Renal pelvis (tissue), 4 donors: ENCODE results near the gene ITM2B. TPM values are rescaled to one million over a fixed set of nuclear protein-coding genes. Genes with fewer than 3 reads are reported as not detected.
A peak's percentile ranks its signal among the peaks of the same experiment; 100 is the strongest.

Experiments used
- DNase-seq: peaks from one replicate; pipeline ENCODE4 v3.0.0-alpha.2; 2013
- polyA plus RNA-seq, 3 donors: library from polyadenylated mRNA; unstranded; fragments of 120-200 nt; gene quantifications; one replicate each; pipeline ENCODE4 v1.2.1, GENCODE V29; 2013; ENCODE audit not compliant: insufficient read length in 3 of 3

ITM2B gene
- polyA plus RNA-seq, 3 donors, result 1,188 to 1,319 (median 1,245) TPM

DNA sequence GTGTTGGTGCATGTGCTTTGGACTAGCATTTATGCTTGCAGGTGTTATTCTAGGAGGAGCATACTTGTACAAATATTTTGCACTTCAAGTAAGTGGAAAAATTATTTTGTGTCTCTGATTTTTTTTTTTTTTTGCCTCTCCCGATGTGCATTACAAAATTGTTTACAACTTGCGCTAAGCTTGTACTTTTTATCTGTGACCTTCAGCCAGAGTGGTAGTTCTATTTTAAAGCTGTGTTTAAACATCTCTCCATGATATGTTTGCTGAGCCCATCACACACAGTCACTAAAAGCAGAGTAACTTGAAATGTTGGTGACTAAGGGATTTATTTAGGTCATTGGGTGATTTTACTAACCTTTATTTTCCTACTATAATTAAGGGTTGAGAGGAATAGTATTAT lies 20.8 kb downstream of the ITM2B start:
- DNase-seq, result no peak

DNA sequence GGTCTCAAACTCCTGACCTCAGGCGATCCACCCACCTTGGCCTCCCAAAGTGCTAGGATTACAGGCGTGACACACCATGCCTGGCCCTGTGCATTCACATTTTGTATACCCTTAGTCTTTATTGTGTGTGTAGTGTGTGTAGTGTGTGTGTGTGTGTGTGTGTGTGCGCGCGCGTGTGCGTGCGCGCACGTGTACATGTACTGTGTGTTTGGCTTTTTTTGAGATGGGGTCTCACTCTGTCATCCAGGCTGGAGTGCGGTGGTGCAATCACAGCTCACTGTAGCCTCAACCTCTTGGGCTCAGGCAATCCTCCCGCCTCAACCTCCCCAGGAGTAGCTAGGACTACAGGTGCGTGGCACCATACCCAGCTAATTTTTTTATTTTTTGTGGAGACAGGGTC lies 22.1 kb downstream of the ITM2B start:
- no peak for DNase-seq

DNA sequence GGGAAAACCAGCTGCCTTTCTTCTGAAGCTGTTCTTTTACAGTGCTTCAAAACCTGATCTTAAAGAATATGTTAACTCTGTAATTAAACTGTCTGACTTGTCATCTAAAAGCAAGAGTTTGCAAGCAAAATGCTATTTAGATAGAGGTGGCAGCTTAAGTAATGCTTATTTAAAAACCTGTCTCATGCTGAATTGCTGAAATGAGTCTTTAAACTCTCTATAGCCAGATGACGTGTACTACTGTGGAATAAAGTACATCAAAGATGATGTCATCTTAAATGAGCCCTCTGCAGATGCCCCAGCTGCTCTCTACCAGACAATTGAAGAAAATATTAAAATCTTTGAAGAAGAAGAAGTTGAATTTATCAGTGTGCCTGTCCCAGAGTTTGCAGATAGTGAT lies 22.9 kb downstream of the ITM2B start:
- no peak for DNase-seq

GRCh38 chr13:48258002-48258401 lies 25.0 kb downstream of the ITM2B start:
- DNase-seq, result no peak

DNA sequence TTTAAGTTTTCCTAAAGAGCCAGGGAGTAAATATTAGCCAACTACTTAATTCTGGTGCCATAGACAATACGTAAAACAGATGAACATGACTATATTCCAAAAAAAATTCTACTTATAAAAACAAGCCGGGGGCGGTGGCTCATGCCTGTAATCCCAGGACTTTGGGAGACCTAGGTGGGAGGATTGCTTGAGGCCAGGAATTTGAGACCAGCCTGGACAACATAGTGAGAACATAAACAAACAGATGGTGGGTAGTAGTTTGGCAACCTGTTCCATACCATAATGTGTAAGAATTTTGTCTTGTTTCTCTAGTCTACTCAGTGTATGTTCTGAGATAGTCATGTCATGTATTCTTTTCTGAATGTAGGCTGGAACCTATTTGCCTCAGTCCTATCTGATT lies 25.4 kb downstream of the ITM2B start:
- no peak for DNase-seq

GRCh38 chr13:48260970-48261369 lies 28.0 kb downstream of the ITM2B start:
- no peak for DNase-seq

DNA sequence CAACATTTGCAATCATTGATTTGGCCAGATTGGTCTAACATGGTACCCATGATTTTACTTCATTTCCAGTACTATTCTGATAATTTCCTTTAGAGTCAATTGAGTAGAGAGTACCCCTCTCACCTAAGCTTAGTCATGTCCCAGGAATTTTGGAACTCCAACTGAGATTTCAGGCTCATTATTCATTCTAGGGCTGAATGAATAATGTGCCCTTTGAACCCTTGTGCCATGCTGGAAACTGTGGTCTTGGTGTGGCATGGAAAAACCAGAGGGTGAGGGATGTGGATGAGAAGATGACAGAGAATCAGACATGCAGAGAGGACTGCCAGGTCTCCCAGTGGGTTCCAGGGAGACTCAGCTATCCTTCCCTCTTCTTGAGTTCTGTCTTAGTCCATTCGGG lies 30.2 kb downstream of the ITM2B start:
- DNase-seq, result no peak

GRCh38 chr13:48264058-48264457 lies 31.1 kb downstream of the ITM2B start:
- no peak for DNase-seq

DNA sequence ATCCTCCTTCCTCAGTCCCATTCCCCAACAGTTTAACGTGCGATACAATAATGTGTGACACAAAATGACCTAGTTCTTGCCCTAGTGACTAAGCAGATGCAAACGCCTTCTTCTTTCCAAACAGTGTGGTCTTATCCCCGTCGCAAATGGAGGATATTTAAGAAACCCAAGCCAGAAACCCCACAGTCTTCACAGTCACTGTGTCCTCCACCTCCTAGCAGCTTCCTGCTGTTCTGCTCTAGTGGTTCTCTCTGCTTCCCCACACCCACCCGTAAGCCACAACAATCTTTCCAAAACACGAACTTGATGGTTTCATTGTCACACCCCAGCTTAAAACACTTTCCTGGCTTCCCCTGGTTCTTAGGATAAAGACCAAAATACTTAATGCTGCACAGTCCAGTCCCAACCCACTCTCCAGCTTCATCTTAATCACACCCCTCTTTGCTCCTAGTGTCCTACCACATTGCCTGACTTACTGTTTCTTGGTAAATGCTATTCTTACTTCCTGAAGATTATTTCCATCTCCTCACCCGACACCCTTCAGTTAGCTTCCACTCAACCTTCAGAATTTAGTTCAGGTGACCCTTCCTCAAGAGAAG lies 32.3 kb downstream of the ITM2B start:
- no peak for DNase-seq

DNA sequence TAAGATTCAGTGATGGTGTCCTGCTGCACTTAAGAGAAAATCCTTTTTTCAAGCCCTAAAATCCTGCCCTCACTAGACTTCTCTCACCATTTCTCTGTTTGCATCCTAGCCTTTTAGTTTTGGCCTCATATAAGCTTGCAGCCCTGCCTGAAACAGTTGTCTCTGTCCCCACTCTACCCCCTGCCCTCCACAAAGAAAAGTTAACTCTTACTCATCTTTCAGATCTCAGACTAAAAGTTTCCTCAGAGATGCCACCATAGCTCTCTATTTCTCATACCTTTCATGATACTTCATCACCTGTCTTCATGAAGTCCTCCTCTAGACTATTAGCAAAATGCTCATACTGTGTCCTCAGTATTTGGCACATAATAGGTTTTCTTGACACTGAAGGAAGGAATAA lies 33.1 kb downstream of the ITM2B start:
- DNase-seq, result no peak

DNA sequence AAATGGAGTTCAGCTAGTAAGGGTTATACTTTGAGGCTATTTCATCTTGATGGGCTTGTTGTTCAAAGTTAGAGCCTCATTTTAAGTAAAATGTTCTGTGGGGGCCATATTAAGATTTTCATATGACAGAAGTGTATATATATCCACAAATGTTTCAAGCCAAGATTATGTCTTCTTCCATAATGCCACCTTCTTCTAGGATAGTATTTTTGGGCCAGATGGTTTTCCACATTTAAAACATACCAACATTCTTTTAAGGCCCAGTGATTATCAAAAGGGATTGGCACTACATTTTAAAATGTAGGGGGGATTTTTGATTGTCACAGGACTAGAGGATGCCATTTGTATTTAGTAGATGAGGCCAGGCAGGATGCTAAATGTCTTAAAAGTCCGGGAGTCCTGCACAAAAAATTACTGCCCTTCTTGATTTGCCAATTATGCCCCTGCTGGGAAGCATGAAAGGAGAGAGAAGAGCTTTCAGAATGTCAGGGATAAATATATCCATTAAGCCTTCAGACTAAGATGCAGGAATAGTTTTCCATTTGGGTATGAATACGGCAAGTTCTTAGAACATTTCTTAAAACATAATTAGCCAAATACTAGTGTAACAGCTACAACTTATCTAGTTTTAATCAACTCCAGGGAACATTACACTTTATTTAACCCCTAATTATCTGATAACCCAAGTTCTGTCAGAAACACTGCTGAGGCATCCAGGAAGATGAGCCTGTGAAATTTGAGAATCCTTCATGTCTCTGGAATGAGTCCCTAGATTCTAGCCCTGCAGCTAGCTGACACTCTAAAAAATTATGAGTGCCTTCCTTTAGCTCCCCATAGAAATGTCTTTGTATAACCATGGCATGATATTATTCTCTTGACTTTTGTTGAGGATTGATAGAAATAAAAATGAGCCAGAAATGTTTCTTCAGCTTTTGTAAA lies 34.0 kb downstream of the ITM2B start:
- no peak for DNase-seq

- DNase-seq, result no peak
Observed at GRCh38 chr13:48268019-48268418, 35.0 kb downstream of the ITM2B start.

GRCh38 chr13:48273346-48273745 lies 40.3 kb downstream of the ITM2B start:
- no peak for DNase-seq

GRCh38 chr13:48275507-48275906 lies 42.5 kb downstream of the ITM2B start:
- no peak for DNase-seq

- no peak for DNase-seq
Observed at GRCh38 chr13:48278806-48279205, 45.8 kb downstream of the ITM2B start.

DNA sequence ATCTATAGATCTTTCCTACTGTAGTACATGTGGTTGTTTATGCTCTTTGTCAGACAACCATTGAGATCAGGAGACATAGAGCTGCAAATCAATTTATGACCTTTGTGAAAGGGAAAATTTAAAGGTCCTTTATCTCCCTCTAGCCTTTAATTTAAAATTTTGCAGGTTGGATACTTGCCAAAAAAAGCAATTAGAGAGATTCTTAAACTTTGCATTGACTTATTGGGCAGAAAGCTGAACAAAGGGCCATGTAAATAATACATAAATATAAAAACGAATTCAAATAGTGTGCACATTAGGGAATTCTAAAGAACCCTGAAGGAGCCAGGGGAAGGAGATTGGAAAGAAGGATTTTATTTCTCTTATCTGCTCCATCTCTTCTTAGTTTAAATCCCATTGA lies 48.5 kb downstream of the ITM2B start:
- peak; percentile 17 for DNase-seq

DNA sequence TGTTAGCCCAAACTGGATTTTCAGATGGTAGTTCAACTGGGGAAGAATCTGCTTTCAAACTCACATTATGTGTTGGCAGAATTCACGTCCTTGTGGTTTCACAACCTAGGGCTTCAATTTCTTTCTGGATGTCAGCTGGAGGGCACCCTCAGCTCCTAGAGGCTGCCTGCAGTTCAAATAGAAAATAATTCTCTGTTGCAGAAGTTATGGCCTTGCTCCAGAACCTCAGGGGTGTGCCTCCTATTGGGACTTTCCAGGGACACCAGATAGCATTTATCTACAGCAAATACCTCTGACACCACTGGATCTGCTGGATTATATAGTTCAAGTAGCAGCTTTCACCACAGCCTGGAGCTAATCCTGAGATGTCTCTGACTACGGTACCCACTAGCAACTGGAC lies 58.7 kb downstream of the ITM2B start:
- DNase-seq, result no peak

GRCh38 chr13:48292650-48293049 lies 59.6 kb downstream of the ITM2B start:
- no peak for DNase-seq

DNA sequence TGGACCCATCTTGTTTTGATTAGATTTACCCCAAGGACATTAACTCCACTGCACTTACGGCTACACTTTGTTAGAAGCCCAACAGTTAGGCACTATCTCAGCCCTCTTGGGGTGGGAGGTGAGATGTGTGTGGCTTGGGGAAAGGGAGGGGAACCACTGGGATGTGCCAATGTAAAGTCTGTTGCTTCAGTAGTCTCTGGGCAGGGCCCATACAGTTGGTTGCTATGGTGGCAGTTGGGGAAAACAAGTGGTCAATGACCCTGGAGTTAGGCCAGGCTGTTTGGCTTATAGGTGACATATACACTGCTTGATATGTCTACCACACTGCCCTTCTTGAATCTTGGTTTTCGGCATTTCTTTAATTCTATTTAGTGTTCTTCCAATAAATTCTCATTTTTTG lies 61.6 kb downstream of the ITM2B start:
- DNase-seq, result no peak

DNA sequence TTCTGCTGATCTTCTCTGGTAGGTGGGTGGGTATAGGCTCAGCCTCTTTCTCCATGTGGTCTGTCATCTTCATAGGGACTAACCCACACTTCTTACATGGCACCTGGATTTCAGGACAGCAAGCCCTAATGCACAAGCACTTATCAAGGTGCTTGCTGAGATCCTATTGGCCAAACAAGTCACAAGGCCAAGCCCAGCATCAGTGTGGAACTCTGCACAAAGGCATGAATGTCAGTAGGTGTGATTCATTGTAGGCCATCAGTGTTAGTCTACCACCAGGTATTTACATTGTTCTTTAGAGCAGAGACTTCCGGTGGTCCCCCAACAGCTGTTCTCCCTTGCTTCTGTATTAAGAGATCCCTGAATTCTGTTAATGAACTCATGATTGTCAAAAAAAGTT lies 62.3 kb downstream of the ITM2B start:
- no peak for DNase-seq

GRCh38 chr13:48296528-48296927 lies 63.5 kb downstream of the ITM2B start:
- no peak for DNase-seq

GRCh38 chr13:48297131-48297786 lies 64.3 kb downstream of the ITM2B start:
- DNase-seq, result no peak

GRCh38 chr13:48299591-48299990 lies 66.6 kb downstream of the ITM2B start:
- DNase-seq, result no peak
